Inflammatory macrophage treated with lipopolysaccharide for 1 hour (primary cell): ENCODE measurements around the gene OFD1.
A peak's percentile ranks its signal among the peaks of the same experiment; 100 is the strongest.

Experiments used
- DNase-seq, 2 donors: peaks; one replicate each; pipeline ENCODE4 v3.0.0-alpha.2; 2020 to 2022

The OFD1 gene

DNA sequence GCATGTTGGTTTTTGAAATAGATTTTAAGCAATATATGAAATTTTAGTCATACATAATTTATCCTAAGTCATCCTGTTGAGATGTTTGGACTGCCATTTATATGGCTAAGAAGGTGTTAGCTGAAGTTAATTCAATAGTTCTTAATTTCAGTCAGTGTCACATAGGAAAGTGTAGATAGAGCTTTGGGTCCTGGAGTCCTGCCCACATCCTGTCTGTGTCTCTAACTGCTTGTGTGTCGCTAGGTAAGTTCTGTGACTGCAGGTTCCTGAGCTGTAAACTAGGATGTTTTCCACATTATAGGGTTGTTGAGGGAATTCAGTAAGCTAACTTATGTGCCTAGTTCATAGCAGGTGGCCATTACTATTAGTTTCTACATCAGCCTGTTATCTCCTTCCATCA lies 20.7 kb downstream of the OFD1 start:
- no peak for DNase-seq

DNA sequence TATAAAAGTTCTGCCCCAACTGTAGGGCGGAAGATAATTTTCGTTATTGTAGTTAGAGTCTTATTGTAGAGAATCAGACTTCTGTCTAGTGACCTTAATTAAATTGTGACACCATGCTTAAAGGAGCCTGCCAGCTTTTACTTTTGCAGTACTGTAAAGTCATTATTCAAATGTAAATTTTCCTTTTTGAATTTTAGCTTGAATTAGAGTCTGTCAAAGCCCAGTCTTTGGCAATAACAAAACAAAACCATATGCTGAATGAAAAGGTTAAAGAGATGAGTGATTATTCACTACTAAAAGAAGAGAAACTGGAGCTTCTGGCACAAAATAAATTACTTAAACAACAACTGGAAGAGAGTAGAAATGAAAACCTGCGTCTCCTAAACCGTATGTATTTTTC lies 21.8 kb downstream of the OFD1 start:
- DNase-seq: no peak

DNA sequence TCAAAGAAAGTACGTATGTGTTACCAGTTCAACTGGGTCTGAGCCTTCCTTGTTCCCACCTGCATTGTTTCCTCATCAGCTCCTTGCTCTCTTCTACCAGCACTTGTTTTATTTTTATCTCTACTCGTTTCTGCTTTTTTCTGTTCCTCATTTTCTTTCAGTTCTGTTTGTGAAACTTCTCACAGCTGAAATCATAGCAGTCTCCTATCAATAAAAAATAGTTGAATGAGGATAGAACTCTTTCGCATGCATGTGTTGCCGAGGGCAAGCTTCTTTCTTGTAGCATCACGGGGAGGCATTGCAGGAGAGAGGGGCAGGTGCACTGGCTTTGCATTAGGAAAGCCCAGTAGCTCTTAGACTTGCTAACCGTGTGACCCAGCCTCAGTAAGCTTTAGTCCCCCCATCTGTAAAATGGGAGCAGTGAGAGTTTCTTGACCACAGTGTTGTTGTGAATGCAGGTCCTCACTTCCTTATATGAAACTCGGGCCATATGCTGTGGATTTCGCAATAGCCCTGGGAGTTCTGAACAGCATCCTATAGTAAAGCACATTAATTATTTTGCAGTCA lies 24.7 kb downstream of the OFD1 start:
- peak in 1 of 2 donors; percentile 18 for DNase-seq

DNA sequence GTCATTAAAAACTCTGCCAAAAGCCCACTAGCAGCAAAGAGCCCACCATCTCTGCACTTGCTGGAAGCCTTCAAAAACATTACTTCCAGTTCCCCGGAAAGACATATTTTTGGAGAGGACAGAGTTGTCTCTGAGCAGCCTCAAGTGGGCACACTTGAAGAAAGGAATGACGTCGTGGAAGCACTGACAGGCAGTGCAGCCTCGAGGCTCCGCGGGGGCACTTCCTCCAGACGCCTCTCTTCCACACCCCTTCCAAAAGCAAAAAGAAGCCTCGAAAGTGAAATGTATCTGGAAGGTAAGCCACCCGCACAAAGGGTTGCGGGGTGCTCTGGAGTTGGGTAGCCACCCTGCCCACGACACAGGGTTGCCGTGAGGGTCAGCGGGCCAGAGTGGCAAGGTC lies 25.9 kb downstream of the OFD1 start:
- DNase-seq: no peak

DNA sequence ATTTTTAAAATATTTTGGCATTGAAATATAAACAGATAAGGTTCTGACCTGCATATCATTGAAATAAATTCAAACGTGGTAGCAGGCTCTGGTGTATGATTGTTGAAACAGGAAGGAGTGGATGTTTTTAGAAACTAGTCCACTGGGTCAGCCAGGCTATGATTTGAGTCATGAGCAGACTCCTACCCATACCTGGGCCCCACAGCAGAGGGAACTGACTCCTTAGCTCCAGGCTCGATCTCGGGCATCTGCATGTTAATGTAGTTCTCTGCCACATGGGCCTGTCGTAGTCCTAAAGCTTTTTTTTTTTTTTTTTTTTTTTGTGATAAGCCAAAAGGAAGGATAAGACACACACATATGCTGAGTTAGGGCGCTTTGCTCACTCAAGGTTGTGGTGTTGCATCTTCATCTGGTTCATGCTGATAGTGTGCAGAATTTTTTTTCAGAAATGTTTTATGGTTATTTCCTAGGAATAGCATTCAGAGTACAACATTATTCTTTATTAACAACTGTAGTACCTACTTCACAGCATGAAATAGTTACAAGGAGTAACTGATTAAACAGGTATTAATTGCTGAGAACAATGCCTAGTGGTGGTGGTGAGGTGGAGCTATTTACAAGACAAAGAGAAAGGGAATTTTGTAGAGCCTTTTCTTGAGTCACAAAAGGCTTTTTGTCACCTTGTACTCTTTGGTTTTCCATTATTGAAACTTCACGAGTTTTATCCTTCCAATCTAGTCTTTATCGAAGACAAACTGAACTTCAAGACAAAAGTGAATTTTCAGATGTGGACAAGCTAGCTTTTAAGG lies 27.3 kb downstream of the OFD1 start:
- no peak for DNase-seq

DNA sequence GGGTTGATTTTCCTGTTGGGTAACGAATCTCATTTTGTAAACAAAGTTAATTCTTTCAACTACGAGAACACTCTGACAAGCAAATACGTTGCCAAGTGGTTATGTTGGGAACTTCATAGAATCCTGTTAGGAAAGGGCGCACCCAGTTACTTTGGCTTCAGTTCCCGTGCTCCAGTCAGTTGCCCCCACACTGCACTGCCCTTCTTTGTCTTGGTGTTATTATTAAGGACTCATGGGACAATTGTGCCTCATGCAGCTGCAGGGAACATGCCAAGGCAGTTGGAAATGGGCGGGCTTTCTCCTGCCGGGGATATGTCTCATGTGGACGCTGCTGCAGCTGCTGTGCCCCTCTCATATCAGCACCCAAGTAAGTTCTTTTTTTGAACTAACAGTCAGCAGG lies 28.9 kb downstream of the OFD1 start:
- DNase-seq: no peak

DNA sequence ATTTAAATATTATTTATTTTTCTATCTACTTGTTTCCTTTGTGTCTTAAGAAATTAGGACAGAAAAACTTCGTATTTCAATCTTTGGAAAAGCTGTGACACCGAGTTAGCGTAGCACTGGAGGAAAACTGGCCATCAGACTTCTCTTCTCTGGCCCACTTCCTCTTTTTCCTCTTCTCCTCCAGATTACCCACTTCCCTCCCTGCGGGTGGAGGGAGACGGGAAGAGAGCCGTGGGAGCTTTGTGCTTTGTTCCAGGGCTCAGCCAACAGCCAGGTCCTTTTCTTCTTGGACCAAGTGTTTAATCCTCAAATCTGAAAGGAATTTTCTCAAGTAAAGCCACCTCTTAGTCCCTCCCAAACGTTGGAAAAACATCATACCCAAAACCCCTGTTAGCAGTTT lies 29.7 kb downstream of the OFD1 start:
- peak in 1 of 2 donors; percentile 19 for DNase-seq

DNA sequence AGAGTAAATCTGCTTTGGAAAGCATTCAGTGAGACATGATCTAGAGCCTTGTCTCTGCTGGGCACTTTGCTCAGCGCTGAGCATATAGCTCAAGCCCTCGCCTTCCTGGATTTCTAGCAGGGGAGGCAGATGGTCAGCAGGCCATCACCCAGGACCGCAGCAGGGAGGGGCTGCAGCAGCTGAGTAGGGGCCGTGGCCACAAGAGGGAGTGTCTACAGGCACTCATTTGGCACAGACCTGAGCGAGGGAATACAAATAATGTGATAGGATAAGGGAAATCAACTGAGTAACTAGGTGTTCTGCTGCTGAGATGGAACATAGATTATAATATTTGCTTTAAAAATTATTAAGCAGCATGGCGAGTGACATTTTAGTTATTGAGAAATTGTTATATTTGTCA lies 30.2 kb downstream of the OFD1 start:
- no peak for DNase-seq

DNA sequence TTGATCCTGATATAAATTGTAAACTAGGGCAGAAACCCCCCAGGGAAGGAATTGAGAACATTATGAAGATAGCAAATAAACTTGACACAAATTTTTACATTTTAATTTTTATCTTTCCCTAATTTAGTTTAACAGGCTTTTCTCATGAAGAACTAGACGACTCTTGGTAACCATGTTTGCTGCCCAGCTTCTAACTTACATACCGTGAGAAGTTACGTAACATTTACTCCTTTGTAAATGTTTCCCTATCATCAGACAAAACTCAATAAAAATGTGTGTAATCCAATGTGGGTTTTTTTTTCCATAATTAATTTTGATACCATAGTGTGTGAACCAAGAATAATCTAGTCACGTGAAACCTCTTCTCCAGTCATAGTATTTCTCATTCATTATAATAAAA lies 34.4 kb downstream of the OFD1 start:
- no peak for DNase-seq

DNA sequence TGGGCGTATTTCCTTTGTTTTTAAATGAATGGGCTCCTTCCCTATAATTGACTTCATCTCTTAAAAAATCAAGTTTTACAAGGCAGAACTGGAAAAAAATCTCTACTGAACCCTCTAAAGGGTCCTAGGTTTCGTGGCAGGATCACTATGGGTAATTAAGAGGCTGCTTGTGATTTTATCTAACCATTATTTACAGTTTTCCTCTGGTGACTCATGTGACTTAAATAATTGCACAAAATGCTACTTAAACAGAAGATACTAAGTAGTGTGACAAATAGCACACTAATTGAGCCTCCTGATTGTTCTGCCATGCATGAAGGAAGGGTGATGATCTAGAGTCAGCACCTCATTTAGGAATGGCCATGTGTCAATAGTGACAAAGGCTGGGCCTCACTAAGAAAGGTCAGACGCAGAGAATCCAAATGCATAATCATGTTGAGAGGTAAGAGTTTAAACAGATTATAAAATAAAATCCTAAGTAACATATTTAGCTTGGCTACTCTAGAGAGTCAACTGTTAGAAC lies 35.5 kb downstream of the OFD1 start:
- DNase-seq: no peak

DNA sequence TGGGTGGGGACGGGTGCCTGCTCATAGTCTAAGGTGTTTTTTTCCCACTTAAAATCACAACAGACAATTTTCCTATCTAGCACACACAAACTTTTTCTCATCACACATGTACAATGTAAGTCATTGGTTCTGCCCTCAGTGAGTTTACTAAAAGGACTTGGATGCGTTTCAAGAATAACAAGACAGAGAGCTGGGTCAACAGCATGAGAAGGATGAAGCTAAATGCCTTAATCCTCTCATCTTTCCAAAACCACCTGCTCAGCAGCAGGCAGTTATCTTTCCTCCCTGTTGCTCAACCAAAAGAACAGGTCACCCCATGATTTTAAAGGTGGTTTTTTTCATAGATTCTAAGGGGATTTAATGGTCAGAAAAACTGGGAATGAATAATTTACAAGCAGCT lies 40.1 kb downstream of the OFD1 start:
- no peak for DNase-seq

DNA sequence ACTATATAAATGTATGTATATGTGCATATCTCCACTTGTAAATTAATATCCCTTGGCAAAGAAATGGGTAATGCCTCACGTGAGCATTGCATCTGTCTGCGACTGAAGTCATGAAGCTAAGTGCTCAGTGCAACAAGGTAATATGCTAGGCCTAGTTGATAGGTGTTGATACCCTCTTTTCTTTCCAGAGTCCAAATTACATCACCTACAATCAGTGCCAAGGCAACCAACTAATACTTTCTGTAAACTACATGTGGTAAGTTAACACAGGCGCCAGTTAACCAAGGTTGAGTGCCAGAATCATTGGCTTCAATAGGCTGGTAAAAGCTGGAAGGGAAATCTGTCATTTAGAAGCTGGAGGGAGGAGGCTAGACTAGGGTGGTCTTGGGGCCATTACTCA lies 41.3 kb downstream of the OFD1 start:
- no peak for DNase-seq

DNA sequence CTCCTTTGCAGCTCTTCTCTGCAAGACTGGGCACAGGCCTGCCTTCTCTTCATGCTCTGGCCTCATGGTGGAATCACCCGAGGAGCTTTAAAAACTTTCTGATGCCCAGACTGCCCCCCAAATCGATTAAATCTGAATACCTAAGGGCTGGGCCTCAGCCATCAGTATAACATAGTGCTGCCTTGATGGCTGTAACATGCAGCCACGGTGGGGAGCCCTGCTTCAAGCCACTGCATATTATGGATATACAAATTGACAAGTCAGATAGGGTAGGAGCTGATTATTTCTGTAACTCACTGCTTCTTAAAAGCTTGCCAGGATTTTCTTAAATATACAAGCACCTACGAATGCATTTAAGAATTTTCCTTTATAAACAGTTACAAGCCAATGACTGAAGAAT lies 41.8 kb downstream of the OFD1 start:
- DNase-seq: no peak

DNA sequence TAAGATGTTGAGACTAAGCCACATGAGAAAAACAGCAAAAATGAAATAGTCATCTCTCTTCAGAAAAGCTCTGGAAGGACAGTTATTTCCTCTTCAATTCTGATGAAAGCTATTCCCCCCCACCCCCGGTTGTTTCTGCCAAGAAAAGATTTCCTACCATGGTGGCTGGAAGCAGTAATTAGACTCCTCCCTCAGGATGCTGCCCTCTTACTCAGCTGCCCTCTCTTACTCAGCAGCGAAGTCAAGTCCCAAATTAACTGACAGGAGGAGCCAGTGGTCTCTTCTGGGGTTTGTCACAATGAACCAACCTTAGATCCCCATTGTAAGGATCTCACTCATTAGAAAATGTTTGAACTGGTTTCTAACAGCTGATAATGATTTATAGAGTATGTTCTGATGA lies 44.4 kb downstream of the OFD1 start:
- DNase-seq: peak; percentile 25 to 49

DNA sequence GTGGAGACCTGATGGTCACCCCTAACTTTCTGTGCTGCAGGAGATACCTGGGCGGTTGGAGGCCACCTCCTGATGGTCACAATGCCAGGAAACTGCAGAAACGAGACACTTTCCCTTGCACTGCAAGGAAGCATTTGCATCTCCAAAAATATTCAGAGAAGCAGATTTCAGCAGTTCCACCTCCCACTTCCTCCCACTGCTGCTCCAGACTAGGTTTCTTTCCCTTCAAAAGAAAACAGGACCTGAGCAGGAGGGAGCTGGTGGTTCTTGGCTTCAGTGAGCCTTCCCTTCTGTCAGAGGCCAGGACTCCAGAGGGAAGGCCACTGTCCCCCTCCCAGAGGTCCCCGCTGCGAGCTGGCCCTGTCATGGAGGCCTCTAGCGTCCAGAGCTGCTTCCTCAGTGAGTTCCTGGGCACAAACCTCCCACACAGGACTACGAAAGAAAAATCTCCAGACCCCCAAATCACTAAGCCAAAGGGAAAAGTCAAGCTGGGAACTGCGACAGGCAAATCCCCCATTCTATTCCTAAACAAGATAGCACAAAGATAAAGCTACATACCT lies 46.4 kb downstream of the OFD1 start:
- DNase-seq: no peak

DNA sequence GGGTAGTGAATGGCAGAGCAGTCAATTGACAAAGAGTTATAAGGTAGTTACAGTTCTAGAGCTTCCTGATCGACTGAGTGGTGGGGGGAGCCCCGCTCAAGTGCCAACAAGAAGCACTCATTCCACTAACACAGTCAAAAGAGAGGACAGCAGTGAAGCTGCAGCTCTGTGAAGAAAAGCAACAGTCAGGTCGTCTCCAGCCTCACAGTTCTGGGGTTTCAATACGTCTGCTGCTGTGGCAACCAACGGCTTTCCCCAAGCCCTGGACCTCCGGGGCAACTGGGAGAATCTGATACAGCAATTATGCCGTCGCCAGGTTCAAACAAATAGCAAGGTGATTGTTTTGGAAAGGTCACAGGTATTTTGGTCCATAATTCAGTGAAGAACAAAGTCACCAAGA lies 51.5 kb downstream of the OFD1 start:
- no peak for DNase-seq

DNA sequence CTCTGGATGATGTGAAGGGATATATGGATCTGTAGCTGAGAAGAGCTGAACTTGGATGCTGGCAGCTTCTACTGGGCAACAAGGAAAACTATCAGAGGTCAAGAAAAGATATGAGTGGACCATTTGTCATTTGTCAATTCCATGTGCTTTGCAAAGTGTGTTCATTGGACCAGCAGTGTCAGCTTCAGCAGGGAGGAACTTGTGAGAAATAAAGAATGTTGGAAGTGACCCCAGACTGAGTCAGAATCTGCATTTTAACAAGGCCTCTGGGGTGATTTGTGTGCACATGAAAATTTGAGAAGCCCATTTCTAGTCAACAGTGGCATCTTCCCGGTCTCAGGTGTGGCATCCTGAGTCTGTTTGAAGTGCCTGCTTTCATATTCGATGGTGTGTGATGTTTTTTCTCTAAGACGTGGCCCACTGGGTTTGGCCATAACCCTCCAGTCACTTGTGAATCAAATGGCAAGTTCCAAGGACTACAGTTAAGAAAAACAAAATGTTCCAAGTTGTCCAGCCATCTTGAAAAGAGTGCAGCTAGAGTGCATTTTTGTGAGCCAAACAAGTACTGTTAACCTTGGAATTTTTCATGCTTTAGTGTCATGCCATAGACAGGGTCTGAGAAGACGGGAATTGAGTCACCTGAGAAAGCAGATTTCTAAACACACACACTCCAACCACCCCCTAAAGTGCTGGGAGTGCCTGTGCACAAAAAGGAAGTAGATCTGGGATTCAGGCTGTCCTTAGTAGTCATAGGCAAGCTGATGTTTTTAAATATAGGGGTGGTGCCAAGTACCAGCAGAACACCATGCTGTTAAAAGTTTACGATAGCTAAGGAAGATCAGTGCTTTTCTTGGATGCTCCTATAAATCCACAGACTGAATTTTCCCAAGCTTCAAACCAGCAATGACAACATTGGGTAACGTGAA lies 55.9 kb downstream of the OFD1 start:
- no peak for DNase-seq

DNA sequence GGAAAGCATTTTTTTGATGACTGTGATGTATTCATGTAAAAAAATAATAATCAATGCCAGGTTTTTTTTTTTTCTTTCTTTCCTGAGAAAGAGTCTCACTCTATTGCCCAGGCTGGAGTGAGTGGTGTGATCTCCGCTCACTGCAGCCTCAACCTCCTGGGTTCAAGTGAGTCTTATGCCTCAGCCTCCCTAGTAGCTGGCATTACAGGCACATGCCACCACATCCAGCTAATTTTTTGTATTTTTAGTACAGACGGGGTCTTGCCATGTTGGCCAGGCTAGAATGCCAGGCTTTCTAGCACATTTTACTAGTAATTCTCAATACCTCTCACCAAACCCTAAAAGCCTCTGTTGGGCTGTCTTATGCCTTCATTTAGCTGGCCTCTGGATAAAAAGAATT lies 56.6 kb downstream of the OFD1 start:
- DNase-seq: no peak

DNA sequence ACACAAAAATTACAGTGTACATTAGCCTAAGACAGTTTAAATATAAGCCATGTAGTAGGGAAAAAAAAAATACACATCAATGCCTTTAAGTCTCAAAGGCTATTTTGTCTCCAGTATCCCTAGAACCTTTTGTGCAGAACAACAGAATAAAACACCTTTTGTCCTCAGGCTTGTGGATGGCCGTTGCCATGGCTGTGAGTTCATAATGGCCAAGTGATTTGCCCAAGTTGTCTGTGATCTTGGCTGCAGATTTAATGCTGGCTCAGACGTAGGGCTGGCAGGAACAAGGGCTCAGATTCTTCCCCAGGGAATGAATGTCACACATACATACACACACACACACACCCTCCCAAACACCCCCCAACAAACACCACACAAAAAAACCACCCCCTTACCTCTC lies 57.0 kb downstream of the OFD1 start:
- no peak for DNase-seq

DNA sequence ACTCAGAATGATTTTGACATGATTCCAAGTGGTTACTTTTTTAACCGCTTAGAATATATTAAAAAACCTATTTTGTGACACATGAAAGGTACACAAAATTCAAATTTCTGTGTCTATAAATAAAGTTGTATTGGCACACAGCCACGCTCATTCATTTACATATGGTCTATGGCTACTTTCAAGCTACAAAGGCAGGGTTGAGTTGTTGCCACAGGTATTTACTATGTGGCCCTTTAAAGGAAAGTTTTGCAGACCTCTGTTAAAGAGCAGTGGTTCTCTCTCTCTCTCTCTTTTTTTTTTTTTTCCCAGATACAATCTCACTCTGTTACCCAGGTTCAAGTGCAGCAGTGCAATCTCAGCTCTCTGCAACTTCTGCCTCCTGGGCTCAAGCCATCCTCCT lies 59.3 kb downstream of the OFD1 start:
- DNase-seq: no peak

DNA sequence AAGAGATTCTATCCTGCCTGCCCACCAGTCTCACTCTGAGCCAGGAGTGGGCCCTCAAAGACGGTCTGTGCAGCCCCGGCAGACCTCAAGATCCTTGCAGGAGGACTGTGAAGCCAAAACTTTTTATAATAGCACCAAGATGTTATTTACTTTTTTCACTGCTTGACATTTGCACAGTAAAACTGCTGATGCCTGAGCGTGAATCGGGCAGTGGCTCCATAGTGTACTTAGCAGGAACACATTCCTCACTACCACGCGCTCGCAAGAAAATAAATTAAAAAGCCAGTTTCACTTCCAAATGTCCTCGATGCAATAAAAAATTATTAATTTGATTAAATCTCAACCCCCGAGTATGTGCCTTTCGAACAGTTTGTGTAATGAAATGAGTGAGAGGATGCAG lies 59.9 kb downstream of the OFD1 start:
- no peak for DNase-seq

DNA sequence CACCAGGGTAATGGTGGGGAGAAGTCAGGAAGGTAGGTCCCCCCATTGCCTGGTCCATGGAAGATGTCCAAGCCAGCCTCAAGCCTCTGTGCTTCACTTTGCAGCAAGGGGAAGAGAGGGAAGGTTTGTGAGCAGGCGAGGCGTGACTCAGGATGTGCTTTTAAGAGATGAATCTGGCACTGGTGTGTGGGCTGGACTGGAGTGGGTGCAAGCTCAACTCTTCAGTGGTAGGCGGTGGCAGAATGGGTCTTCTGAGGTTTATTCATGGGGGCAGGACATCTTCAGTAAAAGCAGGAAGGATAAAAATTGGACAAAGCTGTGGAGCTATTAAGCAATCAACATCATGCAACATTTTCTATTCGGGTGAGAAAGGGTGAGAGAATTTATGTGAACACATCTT lies 63.0 kb downstream of the OFD1 start:
- peak in 1 of 2 donors; percentile 48 for DNase-seq

DNA sequence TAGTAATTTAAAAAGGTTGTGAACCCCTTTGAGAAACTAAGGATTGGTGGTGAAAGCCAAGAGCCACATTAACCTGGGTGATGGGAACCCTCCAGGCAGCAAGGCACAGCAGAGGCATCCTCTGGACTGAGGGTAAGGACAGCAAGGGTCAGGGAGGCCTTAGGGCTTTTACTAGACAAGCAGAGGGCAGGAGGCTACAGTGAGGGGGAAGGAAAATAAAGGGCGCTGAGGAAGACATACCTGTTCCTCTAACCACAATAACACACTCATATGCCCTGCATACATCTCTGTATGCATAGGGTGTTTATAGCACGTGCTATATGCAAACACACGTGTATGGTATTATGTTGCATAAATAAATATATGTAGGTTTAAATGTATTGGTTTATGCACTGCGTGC lies 63.6 kb downstream of the OFD1 start:
- DNase-seq: no peak
